HG02981 (cell line): Measurements from ENCODE around the gene CDKN2AIP.

ENCODE experiments used
- ATAC-seq: cut with Tn5 transposase; IDR thresholded peaks from one replicate; pipeline ENCODE4 v1.9.1; 2021; ENCODE audit warnings: mild to moderate bottlenecking, moderate library complexity; ENCODE audit not compliant: unreplicated experiment

The CDKN2AIP gene

DNA sequence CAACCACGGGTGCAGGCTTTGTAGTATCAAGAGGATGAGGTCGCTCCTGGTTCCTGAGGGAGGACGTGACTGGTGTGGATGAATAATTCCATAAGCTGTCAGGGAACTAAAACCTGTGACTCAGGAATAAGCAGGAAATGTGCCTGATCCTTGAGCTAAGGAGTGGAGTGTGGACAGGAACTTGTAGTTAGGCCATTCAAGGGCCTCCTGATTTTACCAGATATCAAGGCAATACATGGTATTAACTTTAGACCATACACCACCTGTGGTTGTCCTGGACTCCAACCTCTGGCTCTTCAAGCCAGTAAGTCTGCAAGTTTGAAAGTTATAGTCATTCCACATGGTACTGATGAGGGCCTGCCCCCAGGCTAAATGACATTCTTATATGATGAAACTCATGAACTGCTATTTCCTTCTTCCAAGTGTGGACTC, 48.4 kb downstream of the CDKN2AIP start:
- no peak for ATAC-seq

DNA sequence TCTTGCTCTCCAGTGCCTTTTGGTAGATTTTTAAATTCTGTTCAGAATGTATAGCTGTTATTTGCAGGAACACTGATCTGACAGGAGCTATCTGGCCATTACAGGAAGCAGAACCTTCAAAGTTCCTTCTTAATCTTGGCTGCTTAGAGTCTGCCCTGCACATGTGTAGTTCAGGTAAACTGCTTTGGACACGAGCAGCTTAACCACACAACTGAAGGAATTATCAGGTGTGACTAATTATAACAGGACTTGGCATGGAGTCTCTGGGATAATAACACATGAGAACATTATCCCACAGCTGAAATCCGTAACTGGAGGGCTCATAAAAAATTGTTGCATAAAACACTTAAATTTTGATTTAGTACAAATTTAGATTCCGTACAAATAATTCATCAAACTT, 48.8 kb downstream of the CDKN2AIP start:
- ATAC-seq = no peak

DNA sequence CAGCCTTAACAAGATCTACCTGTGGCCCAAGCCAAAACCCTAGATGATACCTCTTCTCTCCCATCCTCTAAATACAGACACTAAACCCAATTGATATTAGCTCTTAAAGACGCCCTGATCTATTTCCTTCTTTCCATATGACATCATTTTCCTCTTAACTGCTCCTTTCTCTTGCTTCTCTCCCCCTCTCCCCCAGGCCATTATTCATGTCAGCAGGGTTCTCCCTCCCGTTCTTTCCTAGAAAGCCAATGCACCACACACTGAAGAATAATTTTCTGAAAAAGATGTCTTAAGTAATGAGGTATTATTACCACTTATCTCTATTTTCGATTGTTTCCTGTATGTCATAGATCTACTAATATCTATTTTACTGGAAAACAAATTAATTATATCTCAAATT, 50.7 kb downstream of the CDKN2AIP start:
- no peak for ATAC-seq
